Neural progenitor cell (in vitro differentiated cells): ENCODE results near the gene MDFIC2. TPM values are rescaled to one million over a fixed set of nuclear protein-coding genes. Genes with fewer than 3 reads are reported as not detected.

Experiments used
- DNase-seq: peaks from one replicate; pipeline ENCODE4 v3.0.0-alpha.2; 2016; ENCODE audit warnings: low spot score
- H2AFZ ChIP-seq: fragments of 200-600 bp; sonication (generic); replicated peaks from 2 replicates; pipeline ENCODE4 v1.6.1; 2016; ENCODE audit warnings: antibody characterized with exemption
- H3F3A ChIP-seq: fragments of 200-600 bp; sonication (generic); 2 replicates; pipeline ENCODE4 v1.6.1; 2016; ENCODE audit warnings: antibody characterized with exemption, low read depth
- H3K27ac ChIP-seq: fragments of 200-600 bp; sonication (generic); 2 replicates; pipeline ENCODE4 v1.5.1; 2016; ENCODE audit warnings: mild to moderate bottlenecking
- H3K27me3 ChIP-seq: fragments of 200-600 bp; sonication (generic); 2 replicates; pipeline ENCODE4 v1.6.1; 2016; ENCODE audit warnings: mild to moderate bottlenecking, moderate library complexity
- H3K36me3 ChIP-seq: fragments of 200-600 bp; sonication (generic); 2 replicates; pipeline ENCODE4 v1.5.1; 2016
- H3K4me1 ChIP-seq: fragments of 200-600 bp; sonication (generic); 2 replicates; pipeline ENCODE4 v1.6.1; 2016; ENCODE audit warnings: mixed run types
- H3K4me2 ChIP-seq: fragments of 200-600 bp; sonication (generic); 2 replicates; pipeline ENCODE4 v1.6.1; 2016
- H3K4me3 ChIP-seq: fragments of 200-600 bp; sonication (generic); 2 replicates; pipeline ENCODE4 v1.5.1; 2016
- H3K79me2 ChIP-seq: fragments of 200-600 bp; sonication (generic); 2 replicates; pipeline ENCODE4 v1.6.1; 2016; ENCODE audit warnings: low read depth
- H3K9ac ChIP-seq: fragments of 200-600 bp; sonication (generic); 2 replicates; pipeline ENCODE4 v1.6.1; 2016
- H3K9me3 ChIP-seq: fragments of 200-600 bp; sonication (generic); 2 replicates; pipeline ENCODE4 v1.5.1; 2016; ENCODE audit warnings: low read depth
- H4K20me1 ChIP-seq: fragments of 200-600 bp; sonication (generic); 2 replicates; pipeline ENCODE4 v1.6.1; 2016; ENCODE audit warnings: low read depth
- H3K27ac Mint-ChIP-seq: 3 replicates; pipeline ENCODE4 v1.8.0; 2021; ENCODE audit warnings: mixed read lengths
- H3K27me3 Mint-ChIP-seq: 2 replicates; pipeline ENCODE4 v1.8.0; 2022; ENCODE audit warnings: low read depth, mild to moderate bottlenecking, inconsistent platforms, moderate library complexity, mixed read lengths; ENCODE audit not compliant: insufficient read depth
- H3K36me3 Mint-ChIP-seq: 3 replicates; pipeline ENCODE4 v1.8.0; 2021; ENCODE audit warnings: mixed read lengths
- H3K4me1 Mint-ChIP-seq: 3 replicates; pipeline ENCODE4 v1.8.0; 2021; ENCODE audit warnings: mixed read lengths
- H3K4me3 Mint-ChIP-seq: 3 replicates; pipeline ENCODE4 v1.8.0; 2021; ENCODE audit warnings: mild to moderate bottlenecking, moderate library complexity, mixed read lengths
- H3K9me3 Mint-ChIP-seq: 3 replicates; pipeline ENCODE4 v1.8.0; 2020; ENCODE audit warnings: mixed read lengths
- EZH2 ChIP-seq: fragments of 200-600 bp; sonication (generic); IDR thresholded peaks from 2 replicates; pipeline ENCODE4 v1.6.1; 2017; ENCODE audit warnings: antibody characterized with exemption, mild to moderate bottlenecking, moderate library complexity
- EZH2phosphoT487 ChIP-seq: fragments of 200-600 bp; sonication (generic); IDR thresholded peaks from 2 replicates; pipeline ENCODE4 v1.6.1; 2017; ENCODE audit warnings: antibody characterized with exemption
- total RNA-seq: library from RNA; depleted of rRNA; stranded (reverse); fragments of >200 nt; gene quantifications from 2 replicates; pipeline ENCODE4 v1.2.3, GENCODE V29; 2015; ENCODE audit warnings: low replicate concordance
- TF ChIP-seq, protein P1 (sequence below): fragments of 200-600 bp; sonication (generic); IDR thresholded peaks from 2 replicates; pipeline ENCODE4 v1.5.1; 2017; ENCODE audit warnings: antibody characterized with exemption, mild to moderate bottlenecking

Gene MDFIC2
- total RNA-seq, 1 donor from 2014 or later = not detected

DNA sequence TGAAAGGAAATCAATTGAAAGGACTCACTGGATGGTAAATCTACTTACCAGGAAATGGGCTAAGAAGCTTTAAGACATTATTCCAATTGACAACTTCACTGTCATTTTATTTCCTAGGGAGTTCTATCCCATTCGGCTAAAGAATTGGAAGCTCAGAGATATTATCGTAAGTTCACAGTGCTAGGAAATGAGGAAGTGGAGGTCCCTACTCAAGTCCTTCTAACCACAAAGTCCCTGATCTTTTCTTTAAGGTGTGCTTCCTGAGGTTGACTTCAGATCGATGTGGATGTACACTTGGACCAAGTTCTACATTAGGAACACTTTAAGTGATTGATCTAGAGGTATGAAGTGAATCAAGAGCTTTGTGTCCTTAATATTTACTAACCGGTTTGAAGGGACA lies 63.6 kb downstream of the MDFIC2 start:
- Histone ChIP-seq H4K20me1 (no peaks in the 10 kb centered on the region), H3K36me3 (no peaks in the 10 kb centered on the region), H3K9ac (no peak overlapping the region), H3K4me2 (no peak overlapping the region), H3K79me2 (no peaks in the 10 kb centered on the region), H3K9me3 (no peaks in the 10 kb centered on the region), H3K27ac (no peak overlapping the region), H3K27me3 (no peaks in the 10 kb centered on the region), H3F3A (no peaks in the 10 kb centered on the region), H3K4me3 (no peak overlapping the region), H3K4me1 (peaks cover 8% of the 10 kb centered on the region), H2AFZ (no peak overlapping the region)
- H3K4me1 Mint-ChIP-seq = peaks cover 4% of the 10 kb centered on the region
- H3K36me3 Mint-ChIP-seq = no peaks in the 10 kb centered on the region
- H3K4me3 Mint-ChIP-seq = no peak overlapping the region
- TF ChIP-seq, protein P1, sequence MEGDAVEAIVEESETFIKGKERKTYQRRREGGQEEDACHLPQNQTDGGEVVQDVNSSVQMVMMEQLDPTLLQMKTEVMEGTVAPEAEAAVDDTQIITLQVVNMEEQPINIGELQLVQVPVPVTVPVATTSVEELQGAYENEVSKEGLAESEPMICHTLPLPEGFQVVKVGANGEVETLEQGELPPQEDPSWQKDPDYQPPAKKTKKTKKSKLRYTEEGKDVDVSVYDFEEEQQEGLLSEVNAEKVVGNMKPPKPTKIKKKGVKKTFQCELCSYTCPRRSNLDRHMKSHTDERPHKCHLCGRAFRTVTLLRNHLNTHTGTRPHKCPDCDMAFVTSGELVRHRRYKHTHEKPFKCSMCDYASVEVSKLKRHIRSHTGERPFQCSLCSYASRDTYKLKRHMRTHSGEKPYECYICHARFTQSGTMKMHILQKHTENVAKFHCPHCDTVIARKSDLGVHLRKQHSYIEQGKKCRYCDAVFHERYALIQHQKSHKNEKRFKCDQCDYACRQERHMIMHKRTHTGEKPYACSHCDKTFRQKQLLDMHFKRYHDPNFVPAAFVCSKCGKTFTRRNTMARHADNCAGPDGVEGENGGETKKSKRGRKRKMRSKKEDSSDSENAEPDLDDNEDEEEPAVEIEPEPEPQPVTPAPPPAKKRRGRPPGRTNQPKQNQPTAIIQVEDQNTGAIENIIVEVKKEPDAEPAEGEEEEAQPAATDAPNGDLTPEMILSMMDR = no peak
- TF ChIP-seq EZH2 (no peak), EZH2phosphoT487 (no peak)
- DNase-seq = no peak
- H3K27me3 Mint-ChIP-seq = no peaks in the 10 kb centered on the region
- H3K9me3 Mint-ChIP-seq = peaks cover 2% of the 10 kb centered on the region
- H3K27ac Mint-ChIP-seq = no peak overlapping the region

DNA sequence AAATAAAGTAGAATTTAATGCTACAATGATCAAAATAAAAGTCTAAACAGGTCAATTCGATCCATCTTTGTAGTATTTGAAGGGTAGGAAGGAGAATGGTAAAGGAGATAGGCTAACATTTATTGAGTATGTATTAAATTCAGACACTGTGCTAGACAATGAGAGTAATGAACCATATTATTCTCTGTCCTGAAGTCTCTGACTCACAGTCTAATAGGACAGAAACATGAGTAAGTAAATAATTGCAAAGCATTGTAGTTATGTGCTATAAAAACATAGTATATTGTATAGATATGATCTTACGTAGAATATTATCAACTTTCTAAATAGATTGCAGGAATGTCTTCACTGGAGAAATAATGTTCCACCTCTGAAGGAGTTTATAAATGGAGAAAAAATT lies 64.5 kb downstream of the MDFIC2 start:
- Mint-ChIP-seq H3K9me3 (peaks cover 2% of the 10 kb centered on the region), H3K27ac (no peak overlapping the region), H3K27me3 (no peaks in the 10 kb centered on the region), H3K4me3 (no peak overlapping the region), H3K4me1 (peaks cover 13% of the 10 kb centered on the region), H3K36me3 (no peaks in the 10 kb centered on the region)
- DNase-seq = no peak
- no peaks in the 10 kb centered on the region for H3K79me2 ChIP-seq
- no peak overlapping the region for H2AFZ ChIP-seq
- TF ChIP-seq EZH2 (no peak), EZH2phosphoT487 (no peak)
- TF ChIP-seq, protein P1 = no peak
- H3K27ac ChIP-seq = no peak overlapping the region
- H3K27me3 ChIP-seq = no peaks in the 10 kb centered on the region
- no peaks in the 10 kb centered on the region for H3F3A ChIP-seq
- H3K4me3 ChIP-seq = no peak overlapping the region
- no peaks in the 10 kb centered on the region for H3K36me3 ChIP-seq
- H3K4me1 ChIP-seq = peaks cover 17% of the 10 kb centered on the region
- no peak overlapping the region for H3K9ac ChIP-seq
- H4K20me1 ChIP-seq = no peaks in the 10 kb centered on the region
- no peak overlapping the region for H3K4me2 ChIP-seq
- H3K9me3 ChIP-seq = no peaks in the 10 kb centered on the region

DNA sequence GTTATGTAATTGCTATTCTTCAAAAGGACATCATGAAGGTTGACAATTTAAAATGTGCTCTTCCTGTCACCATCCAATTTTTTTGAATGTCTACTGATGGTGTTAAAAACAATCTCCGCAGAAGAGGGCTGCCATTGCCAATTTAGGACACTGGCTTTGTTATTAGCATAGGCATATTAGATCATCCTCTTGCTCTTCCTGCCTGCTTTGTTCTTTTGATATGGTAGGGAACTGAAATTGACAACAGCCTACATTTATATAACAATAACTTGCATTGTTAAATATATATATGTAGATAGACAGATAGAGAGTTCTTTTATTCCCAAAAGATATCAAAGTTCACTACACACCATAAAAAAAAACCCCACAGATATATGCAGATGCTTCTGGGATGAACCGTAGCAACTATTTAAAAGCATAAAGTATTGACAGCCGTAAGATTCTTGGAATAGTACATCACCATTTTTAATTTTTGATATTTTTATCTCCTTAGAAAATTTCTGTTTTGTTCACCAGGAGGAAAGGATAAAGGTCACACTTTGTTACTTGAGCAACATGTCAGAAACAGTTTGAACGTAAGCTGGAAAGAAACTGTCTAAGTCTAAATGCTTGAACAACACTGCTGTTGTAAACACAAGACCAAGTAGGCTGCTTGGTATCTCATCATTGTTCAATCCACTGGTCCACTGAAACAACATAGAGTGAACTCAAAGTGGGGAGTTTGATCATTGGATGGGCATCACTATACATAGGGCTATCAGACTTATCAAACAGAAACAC lies 66.5 kb downstream of the MDFIC2 start:
- peaks cover 2% of the 10 kb centered on the region for H3K9me3 Mint-ChIP-seq
- H3K79me2 ChIP-seq = no peaks in the 10 kb centered on the region

More for the DNA sequence above, 66.5 kb downstream of the MDFIC2 start:
- Histone ChIP-seq H3K9ac (no peak overlapping the region), H3K4me2 (no peak overlapping the region), H2AFZ (no peak overlapping the region), H3K9me3 (no peaks in the 10 kb centered on the region), H3K4me1 (peaks cover 21% of the 10 kb centered on the region), H3K27me3 (no peaks in the 10 kb centered on the region), H3K27ac (no peak overlapping the region), H3F3A (no peaks in the 10 kb centered on the region), H4K20me1 (no peaks in the 10 kb centered on the region), H3K4me3 (no peak overlapping the region), H3K36me3 (no peaks in the 10 kb centered on the region)
- Mint-ChIP-seq H3K4me1 (peaks cover 19% of the 10 kb centered on the region), H3K4me3 (no peak overlapping the region), H3K27ac (no peak overlapping the region), H3K36me3 (no peaks in the 10 kb centered on the region), H3K27me3 (no peaks in the 10 kb centered on the region)
- no peak for DNase-seq
- TF ChIP-seq, protein P1 = no peak
- TF ChIP-seq EZH2phosphoT487 = no peak
- TF ChIP-seq EZH2 = no peak
